Inferior parietal cortex (tissue), 1 donor: Measurements from ENCODE around the gene TMEM191B.
"Not testable (repeated sequence)": the region's sequence is repeated elsewhere in the genome, so short reads cannot be mapped to it uniquely, and the experiment has no call there.

Experiments
- DNase-seq: peaks from one replicate; pipeline ENCODE4 v3.0.0-alpha.2; 2016; ENCODE audit errors: extremely low spot score

The TMEM191B gene

DNA sequence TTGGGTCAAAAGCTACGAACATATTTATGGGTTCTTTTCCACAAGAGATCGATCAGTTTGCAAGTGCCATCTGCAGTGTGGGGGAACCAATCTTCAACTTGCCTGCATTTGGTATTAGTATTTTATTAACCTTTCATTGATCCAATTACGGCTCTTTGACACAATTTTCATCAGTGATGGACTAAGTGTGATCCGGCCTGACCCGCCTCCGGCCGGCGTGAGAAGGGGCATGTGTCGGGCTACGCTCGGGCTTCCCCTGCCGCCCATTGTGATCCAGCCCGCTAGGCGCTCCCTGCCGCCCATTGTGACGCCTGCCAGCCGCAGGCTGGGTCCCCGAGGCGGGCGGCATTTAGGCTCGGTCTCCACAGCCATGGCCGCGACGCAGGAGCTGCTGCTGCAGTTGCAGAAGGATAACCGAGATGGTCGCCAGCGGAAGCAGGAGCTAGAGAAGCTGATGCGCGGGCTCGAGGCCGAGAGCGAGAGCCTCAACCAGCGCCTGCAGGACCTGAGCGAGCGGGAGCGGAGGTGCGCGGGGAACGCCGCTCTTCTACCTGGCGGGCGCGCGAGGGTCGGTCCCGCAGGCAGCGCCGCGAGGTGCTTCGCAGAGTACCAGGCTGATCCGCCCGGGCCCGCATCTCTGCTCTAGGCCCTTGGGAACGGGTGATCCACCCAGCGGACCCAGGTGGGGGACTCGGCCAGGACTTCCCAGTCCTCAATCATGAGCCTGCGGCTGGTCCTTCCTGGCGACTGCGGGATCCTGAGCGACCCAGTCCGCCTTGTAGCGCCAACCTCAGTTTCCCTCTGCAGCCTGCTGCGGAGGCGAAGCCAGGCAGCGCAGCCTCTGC is at the start of gene TMEM191B:
Gene TMEM191B, plus strand, starts transcription at position 51 of the 845 bp plus-strand sequence. Its CDS starts 179 bp downstream, at position 230.
- DNase-seq = not testable (repeated sequence)

DNA sequence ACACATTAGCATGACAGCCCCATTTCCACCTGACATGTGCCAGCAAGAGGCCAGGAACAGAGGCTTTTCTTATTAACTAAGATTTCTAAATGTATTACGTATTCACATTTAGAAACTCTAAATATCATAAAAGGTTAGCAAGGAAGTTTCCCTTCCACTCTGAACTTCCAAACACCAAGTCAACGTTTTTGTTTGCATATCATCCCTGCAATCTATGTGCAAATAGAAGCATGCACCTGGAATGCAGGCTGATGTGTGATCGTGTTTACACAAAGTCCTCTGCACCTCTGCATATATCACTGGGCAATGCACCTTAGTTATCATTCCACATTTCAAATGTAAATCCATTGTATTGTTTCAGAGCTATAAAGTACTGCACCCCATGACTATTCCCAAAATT is 31.4 kb upstream of the TMEM191B start:
- not testable (repeated sequence) for DNase-seq

DNA sequence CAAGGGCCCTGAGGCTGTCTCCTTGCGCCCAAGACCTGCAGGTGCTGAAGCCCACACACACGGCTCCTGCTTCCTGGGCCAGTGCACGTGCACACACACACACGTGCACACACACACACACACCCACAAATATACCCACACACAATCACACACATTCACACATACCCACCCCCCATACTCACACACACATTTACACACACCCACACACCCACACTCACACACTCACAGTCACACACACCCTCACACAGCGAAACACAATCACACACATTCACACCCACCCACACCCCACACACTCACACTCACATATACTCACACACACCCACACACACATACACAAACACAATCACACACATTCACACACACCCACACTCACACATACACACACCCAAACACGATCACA is 16.3 kb upstream of the TMEM191B start:
- not testable (repeated sequence) for DNase-seq

DNA sequence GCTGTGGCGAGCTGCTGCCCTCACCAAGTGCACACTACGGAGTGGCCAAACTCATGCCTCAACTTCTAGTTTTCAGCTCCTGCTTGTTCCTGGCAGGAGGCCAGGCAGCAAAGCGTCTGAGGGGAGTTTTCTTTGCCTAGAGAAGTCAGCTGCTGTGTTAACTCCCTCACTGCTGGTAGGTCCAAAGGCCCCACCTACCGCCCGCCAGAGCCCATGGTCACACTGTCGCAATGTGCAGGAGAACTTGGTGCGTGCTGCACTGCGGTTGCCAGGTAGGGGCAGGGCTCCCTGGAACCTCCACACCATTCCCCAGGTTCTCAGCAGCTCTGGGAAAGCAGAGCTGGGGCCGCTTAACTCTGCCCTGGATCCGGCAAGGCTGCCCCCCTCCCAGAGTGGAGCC is 15.2 kb upstream of the TMEM191B start:
- not testable (repeated sequence) for DNase-seq

DNA sequence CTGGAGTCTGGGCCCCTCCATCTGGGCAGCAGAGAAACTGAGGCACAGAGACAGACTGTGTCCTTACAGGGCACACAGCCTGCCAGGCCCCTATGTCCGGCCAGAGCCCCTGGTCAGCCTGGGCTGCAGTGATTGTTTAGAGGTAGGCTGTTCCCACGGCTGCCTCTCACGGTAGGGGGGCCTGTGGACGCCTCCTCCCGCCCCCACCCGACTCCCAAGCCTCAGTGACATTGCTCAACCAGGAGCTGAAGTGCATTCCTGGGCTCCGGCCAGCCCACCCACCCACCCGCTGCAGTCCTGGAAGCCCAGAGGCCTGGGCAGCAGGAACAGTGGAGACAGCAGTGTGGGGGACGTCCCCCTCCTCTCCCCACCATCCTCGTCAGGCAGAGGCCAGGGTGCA is 14.1 kb upstream of the TMEM191B start:
- not testable (repeated sequence) for DNase-seq

DNA sequence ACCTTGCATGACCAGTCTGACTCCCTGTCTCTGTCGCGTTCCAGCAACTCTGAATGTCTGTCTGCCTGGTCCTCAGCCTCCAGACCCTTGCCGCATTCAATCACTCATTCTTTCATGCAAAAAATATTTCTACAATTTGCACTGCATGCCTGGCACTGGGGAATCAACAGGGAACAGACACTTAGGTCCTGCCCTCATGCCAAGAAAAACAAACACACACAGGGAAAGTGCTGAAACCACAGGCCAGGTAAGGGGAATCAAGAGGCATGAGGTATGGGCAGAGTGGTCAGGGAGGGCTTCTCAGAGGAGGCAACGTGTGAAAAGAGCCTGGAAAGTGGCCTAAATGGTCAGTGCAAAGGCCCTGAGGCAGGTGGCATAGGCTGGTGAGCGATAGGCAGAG is 9.5 kb upstream of the TMEM191B start, which contains the start of gene GGTLC3:
Gene GGTLC3, minus strand, starts transcription at position 101 of the 400 bp plus-strand sequence. CDS start 264 bp downstream, outside the sequence.
- not testable (repeated sequence) for DNase-seq

DNA sequence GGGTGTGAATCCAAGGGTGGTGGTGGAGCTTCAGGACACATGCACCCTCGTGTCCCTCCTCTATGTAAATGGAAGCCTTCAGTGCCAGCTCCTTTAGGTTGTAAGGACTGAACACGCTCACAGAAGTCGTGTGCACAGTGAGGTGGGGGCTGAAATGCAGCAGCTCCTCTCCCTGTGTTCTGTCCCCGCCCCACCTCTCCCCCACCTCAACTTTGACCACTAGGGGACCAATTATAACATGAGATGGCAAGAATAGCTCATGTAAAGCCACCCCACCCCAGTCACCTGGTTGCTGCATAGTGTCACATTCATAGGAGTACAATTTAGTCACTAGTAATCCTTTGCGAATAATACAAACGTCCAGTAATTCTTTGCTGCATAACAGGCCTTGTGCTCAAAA is 4.8 kb upstream of the TMEM191B start:
- not testable (repeated sequence) for DNase-seq

DNA sequence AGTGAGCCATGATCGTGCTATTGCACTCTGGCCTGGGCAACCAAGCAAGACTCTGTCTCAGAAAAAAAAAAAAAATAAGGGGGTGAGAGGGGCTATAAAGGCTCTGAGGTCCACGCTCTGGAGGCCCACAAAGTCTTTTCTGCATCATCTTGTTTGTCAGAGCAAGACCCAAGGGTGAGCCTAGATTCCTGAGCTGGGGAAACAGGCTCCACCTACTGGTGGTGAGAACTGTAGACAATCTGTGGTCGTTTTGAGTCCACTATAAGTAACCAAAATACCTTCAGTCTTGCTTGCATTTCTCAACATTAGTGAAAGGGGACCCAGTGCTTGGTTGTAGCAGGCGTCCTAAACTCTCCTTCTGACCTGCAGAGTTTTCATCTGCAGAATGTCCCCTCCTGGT is 4.3 kb upstream of the TMEM191B start:
- not testable (repeated sequence) for DNase-seq

DNA sequence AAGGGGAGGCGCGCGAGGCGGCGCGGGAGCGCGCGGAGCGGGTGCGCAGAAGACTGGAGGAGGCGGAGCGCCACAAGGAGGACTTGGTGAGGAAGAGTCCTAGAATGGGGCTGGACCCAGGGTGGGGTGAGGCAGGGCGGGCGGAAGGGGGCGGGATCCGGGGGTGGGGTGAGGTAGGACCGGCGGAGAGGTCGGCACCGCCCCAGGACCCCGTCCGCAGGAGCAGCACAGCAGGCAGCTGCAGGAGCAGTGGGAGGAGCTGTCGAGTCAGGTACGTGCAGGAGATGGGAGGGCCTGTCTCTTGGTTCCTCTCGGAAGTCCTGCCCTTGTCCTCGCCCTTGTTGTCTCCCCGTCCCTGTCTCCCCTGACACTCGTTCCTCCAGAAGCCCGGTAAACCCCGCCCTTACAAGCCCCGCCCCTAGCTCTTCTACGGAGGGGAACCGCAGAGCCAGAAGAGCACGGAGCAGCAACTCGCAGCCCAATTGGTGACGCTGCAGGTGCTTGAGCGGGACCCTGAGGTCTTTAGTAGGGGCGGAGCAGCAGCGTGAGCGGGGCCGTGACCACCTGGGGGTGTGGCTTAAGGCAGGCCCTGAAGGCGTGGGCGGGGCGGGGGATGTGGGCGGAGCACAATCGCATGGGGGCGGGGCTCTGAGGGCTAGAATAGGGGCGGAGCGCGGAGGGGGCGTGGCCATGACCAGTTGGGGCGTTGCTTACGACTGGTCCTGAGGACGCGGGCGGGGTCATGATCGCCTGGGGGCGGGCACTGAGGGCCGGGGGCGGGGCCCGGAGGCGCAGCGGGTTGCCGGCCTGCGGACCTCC is 1.2 kb downstream of the TMEM191B start:
- DNase-seq = not testable (repeated sequence)

DNA sequence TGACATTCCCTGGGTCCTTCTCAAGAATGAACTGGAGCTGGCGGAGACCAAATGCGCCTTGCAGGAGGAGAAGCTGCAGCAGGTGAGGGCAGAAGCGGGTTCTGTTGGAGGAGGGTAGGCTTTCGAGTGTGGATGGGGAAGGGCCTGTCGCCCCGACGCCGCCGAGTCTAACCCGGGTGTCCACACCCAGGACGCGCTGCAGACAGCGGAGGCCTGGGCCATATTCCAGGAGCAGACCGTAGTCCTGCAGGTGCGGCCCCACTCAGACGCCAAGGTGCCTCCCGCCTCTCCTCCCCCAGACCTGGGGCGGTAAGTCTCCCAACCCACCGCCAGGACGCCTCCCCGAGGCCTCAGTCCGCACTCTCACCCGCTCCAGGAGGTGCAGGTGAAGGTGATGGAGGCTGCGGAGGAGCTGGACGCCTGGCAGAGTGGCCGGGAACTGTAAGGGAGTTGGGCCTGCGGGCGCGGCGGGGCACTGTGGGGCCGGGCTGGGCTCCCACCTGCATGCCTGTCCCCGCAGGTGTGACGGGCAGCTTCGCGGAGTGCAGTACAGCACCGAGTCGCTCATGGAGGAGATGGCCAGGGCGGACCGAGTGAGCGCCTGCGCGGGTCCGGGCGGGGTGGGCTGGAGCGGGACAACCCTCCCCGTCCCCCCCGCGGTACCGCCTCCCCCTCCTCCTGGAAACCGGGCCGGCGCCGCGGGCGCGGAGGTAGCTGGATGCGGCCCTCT is 2.0 kb downstream of the TMEM191B start:
- DNase-seq = not testable (repeated sequence)

DNA sequence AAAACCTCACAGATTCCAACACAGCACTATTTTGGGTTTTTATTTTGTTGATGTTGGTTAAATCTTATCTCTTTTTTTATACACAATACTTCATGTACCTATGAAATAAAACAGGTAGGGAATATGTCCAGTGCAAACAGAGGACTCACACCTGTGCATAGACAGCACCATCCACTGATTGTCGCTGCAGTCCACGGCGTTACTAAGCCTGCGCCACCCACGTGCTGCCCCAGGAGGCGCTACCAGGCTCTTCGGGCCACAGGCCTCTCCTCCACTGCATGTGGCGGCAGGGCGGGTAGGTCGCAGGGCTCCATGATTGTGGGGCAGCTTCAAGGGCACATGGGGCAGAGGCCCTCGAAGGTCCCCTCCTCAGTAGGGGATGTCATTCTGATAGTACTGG is 6.0 kb downstream of the TMEM191B start:
- not testable (repeated sequence) for DNase-seq

DNA sequence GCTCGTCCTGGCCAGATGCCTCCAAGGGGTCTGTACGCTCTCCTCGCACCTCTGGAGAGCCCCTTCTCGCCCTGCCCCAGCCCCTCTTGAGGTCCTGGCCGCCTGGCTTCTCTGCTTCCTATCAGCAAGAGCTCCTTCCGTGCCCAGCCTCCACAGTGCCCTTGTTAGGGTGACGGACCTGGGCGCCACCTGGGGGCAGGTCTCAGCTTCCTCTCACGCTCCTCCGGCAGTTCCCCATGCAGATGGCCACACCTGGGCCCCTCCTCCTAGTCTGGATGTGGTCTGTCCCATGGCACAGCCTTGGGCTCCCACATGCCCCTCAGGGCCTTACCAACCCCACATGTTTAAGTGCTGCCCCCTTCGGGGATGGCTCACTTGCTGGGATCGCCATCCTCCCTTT is 6.7 kb downstream of the TMEM191B start:
- not testable (repeated sequence) for DNase-seq

DNA sequence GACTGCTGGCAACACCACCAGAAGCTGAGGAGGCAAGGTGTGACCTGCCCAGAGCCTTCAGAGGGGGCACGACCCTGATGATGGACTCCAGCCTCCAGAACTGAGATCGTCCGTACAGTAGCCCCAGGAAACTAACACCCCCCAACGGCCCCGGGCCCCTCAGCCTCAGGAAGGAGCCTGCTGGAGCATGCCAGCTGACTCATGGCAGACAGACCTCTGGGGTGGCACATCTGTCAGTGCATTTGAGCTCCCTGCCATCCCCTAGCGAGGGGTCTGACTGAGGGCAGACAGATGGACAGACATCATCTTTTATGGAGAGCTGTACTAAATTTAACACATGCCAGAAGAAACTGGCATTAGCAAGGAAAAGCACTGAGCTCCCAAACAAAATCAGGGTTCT is 12.4 kb downstream of the TMEM191B start:
- DNase-seq = not testable (repeated sequence)

DNA sequence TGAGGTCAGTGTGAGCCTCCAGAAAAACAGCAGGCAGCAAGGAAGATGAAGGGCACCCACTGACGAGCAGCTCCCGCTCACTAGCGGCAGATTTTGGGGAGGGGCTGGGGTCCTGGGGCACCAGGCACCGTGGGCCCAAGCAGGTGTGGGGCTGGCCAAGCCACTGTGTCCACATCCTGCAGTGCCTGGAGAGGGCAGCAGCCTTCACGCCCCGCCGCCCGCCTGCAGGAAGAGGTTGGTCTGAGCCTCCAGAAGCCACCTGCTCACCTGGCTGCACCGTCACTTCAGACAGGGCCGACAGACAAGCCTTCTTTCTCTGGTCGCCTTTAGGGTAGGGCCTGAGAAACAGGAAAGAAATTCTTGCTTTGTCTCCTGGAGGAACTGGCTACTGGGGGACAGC is 15.8 kb downstream of the TMEM191B start:
- DNase-seq = not testable (repeated sequence)

DNA sequence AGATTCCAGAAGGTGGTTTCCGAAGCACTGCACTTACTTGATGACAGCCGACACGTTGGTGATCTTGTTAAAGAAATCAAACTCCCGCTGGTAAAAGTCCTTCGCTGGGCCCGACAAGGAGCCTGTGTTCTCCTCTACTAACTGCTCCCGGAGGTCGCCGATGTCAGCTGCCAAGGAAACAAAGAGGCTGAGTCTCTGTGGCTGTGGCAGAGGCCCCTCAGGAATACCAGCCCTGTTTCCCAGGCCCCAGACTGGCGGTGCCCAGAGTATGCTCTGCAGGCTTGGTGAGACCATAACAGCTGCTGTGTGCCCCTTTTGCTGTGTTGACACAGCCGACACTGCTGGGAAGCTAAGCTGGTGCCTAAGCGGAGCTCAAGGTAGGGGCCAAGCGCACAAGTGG is 17.0 kb downstream of the TMEM191B start:
- DNase-seq = not testable (repeated sequence)

DNA sequence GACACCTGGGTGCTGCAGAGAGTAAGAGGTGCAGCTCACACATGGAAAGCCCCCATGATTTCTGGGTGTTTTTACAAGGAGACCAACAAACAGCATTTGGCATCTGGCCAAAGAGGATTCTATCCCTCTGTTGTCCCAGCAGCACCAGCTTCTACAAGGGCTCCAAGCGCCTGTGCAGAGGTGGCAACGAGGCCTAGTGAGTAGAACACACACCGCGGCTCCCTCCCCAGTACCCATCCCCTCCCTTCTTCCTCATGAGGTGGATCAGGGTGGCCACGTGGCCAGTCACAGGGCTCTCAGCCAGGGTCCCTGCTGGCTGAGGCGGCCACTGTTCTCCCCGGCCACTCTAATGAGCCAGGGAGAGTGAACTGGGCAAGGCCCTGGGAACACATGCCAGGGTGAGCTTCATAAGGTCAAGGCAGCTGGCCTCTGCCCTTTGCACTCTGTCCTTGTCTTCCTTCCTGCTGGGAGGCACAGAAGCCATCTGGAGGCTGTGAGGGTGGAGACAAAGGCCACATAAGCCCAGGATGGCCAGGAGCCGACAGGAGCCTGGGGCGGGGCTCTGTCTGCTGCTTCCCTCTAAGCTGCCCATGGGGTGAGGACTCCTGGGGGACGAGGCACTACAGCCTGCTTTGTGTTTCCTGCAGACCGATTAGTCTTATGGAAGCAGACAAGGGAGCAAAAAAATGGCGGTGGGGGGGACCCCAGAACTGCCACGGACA is 22.0 kb downstream of the TMEM191B start:
- not testable (repeated sequence) for DNase-seq

DNA sequence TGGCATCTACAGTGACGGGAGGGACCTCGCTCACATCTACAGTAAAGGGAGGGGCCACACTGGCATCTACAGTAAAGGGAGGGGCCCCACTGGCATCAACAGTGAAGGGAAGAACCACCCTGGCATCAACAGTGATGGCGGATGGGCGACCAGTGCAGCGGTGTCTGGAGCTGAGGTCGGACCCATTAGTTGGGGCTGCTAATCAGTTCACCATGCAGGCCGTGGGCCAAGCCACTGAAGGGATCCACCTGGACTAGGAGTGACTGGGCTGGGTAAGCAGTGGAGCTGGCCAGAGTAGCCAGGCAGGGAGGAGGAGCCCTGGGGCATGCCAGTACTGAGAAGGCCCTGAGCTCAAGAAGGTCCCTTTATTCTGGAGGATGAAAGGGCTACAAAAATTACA is 23.4 kb downstream of the TMEM191B start:
- DNase-seq = not testable (repeated sequence)

DNA sequence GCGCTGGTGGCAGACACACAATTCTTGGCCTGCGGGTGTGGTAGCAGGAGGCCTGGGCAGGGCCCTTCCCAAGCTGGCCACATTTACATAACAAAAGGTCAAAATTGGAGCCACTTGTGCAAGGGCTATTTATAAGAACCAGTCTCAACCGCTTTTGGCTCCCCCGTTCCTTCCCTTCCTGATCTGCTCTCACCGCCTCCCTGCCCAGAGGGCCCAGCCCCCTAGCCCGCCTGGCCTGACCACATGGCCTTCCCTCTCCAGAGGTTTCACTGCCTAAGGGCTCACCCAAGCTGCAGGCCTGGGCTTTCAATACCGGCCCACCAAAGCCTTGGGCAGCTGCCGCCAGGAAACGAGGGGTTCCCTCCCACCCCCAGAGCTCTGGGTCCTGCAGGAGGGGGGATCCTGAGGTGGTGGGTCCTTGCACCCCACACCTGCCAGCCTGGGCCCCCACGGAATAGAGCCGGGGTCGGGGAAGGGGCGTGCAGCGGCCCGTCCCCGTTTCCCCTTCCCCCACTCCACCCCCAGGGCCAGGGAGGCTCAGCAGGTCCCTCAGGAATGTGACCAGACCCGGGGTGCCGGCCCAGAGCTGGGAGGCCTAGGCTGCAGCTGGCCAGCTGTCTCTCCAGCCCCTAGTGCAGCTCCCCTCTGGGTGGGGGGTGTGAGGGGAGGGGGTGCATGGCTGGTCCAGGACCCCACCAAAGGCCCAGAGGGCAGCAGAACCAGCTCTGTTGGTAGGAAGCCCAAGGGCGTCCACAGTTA is 25.4 kb downstream of the TMEM191B start:
- not testable (repeated sequence) for DNase-seq

DNA sequence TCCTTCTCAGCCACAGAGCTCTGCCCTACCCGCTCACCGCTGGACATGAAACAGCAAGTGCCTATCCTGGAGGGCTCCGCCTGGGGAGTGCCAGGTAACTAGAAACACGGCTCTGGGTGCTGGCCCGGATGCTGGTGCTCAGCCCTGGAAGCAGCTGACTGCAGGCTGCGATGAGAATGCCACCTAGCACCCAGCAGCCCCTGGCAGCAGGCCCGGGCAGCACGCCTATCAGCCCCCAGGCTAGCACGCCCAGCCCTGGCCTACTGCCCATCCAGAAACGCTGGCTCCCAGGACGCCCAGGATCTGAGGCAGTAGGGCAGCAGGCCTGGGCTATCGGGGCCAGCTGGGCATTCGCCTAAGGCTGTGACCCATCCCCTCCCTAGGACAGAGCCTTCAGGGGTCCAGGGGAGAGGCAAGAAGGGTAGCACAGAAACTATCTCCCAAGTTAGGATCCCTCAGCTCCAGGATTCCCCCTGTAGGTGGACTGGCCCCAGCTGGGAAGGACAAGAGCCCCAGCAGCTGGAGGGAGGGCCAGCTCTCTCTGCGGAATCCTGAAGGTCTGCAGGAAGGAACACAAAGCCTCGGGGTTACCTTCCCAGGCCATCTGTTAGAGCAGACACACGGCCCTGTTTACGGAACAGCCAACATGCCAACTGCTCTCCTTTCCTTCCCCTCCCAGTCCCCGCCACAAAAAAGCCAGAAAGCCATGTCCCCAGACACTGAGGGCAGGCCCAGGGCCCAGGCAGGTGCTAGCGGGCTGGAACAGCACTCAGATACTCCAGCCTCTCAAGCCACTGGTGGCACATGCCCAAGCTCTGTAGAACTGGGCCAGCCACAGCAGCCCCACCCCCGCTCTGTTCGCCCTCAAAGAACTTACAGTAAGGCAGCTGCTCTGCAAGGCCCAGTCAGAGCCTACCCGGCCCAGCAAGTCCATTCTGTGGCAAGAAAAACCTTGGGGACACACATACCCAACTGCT is 27.0 kb downstream of the TMEM191B start:
- not testable (repeated sequence) for DNase-seq
